GM23338 (cell line): ENCODE data around the gene MED12L.

Experiments used
- CREB1 ChIP-seq: fragments of 250-450 bp; sonication (Bioruptor Pico); IDR thresholded peaks from 2 replicates; pipeline ENCODE4 v1.5.0; 2020; ENCODE audit warnings: low read depth, mild to moderate bottlenecking, moderate library complexity
- CTCF ChIP-seq, 2 experiments: fragments of 200-600 bp in 1 of 2; sonication (generic) in 1 of 2; conservative IDR thresholded peaks; 2 replicates each; pipeline versions ENCODE4 v1.5.1 to v1.6.1; 2016 to 2017; ENCODE audit warnings: antibody characterized with exemption in 2 of 2, low read depth in 2 of 2, mild to moderate bottlenecking in 2 of 2, moderate library complexity in 1 of 2
- ETS1 ChIP-seq: IDR thresholded peaks from 2 replicates; pipeline ENCODE4 v1.6.1; 2016; ENCODE audit warnings: antibody characterized with exemption
- EZH2 ChIP-seq: fragments of 200-600 bp; sonication (generic); IDR thresholded peaks from one replicate; pipeline ENCODE4 v1.8.0; 2017; ENCODE audit warnings: antibody characterized with exemption, mild to moderate bottlenecking, low read depth; ENCODE audit not compliant: unreplicated experiment
- EZH2phosphoT487 ChIP-seq: fragments of 200-600 bp; sonication (generic); IDR thresholded peaks from one replicate; pipeline ENCODE4 v1.8.1; 2018; ENCODE audit warnings: antibody characterized with exemption; ENCODE audit not compliant: unreplicated experiment
- JUNB ChIP-seq: IDR thresholded peaks from one replicate; pipeline ENCODE4 v1.6.1; 2016; ENCODE audit warnings: antibody characterized with exemption; ENCODE audit not compliant: unreplicated experiment
- NANOG ChIP-seq: IDR thresholded peaks from 2 replicates; pipeline ENCODE4 v1.6.1; 2016; ENCODE audit warnings: antibody characterized with exemption, borderline replicate concordance
- POLR2AphosphoS5 ChIP-seq: IDR thresholded peaks from 2 replicates; pipeline ENCODE4 v1.6.1; 2016; ENCODE audit warnings: antibody characterized with exemption, low read depth
- REST ChIP-seq: IDR thresholded peaks from one replicate; pipeline ENCODE4 v1.6.1; 2018; ENCODE audit warnings: antibody characterized with exemption; ENCODE audit not compliant: unreplicated experiment
- STAT1 ChIP-seq: IDR thresholded peaks from one replicate; pipeline ENCODE4 v1.6.1; 2016; ENCODE audit warnings: antibody characterized with exemption; ENCODE audit not compliant: unreplicated experiment
- ZNF114 ChIP-seq: fragments of 250-450 bp; sonication (Bioruptor Pico); IDR thresholded peaks from 2 replicates; pipeline ENCODE4 v1.5.0; 2020; ENCODE audit warnings: mild to moderate bottlenecking, moderate library complexity
- ZNF331 ChIP-seq: fragments of 250-450 bp; sonication (Bioruptor Pico); IDR thresholded peaks from 2 replicates; pipeline ENCODE4 v1.5.0; 2020; ENCODE audit warnings: low read depth, mild to moderate bottlenecking, moderate library complexity

DNA sequence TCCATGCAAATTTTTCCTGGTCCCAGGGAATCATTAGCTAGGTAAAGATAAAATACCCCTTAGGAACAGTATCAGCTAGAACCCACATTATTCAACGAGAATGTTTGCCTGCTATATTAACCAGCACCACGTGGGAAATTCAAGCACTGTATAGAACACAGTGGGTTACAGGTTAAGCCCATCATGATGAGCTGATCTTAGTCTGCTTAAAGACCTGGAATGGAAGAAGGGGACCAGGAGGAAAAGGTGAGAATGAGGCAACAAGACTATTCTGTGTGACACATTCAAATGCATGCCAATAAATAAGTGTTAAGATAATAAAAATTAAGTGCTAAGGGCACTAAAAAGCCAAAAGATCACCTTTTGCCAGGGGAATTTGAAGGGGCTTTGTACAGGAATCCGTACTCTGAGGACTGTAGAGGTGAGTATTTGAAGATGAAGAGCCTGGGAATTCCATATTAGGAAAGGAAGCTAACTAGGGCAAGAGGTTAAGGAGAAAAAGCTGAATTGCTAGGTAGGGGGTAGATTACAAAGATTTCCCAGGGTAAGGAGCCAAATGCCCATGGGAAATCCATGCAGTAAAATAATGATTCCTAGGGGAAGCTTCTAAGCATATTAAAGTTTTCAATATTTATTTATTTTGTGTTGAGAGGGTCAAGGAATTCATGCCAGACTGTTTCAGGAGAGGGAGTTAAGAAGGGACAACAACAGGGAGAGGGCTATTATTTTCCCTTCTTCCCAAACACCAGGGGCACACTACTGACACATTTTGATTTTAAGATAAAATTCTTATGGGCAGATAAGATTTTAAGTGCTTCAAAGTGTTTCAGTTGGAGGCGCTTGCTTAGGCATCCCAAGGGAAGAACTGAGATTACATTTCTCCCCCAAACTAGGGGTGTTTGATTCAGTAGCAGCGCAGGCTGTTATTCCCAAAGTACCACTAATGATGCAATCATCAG is 2.3 kb upstream of the MED12L start:
- TF ChIP-seq EZH2phosphoT487 = no peak
- TF ChIP-seq CTCF (conservative IDR thresholded peaks at IDR 0.05; ENCODE audit: low read depth in 2 of 2) = no peak
- no peak for TF ChIP-seq REST
- no peak for TF ChIP-seq JUNB
- TF ChIP-seq EZH2 = no peak
- TF ChIP-seq POLR2AphosphoS5 = no peak
- TF ChIP-seq CREB1 (CRISPR knock-in tag) = no peak
- no peak for TF ChIP-seq ZNF114 (CRISPR knock-in tag)
- no peak for TF ChIP-seq ZNF331 (CRISPR knock-in tag)
- TF ChIP-seq ETS1 = no peak
- TF ChIP-seq STAT1 = no peak
- TF ChIP-seq NANOG = no peak
